GM19099 (cell line): ENCODE measurements around the gene SEMA3F.
A peak's percentile ranks its signal among the peaks of the same experiment; 100 is the strongest.

Experiments
- POLR2A ChIP-seq: IDR thresholded peaks from 3 replicates; pipeline ENCODE4 v1.6.1; 2011; ENCODE audit warnings: low read depth; ENCODE audit not compliant: insufficient read length; ENCODE audit errors: extremely low read depth

SEMA3F gene

GRCh38 chr3:50229490-50229889 lies 74.4 kb downstream of the SEMA3F start:
- no peak for TF ChIP-seq POLR2A

GRCh38 chr3:50230104-50230793 lies 75.1 kb downstream of the SEMA3F start:
- TF ChIP-seq POLR2A, result no peak

- TF ChIP-seq POLR2A, result no peak
Measured at GRCh38 chr3:50230794-50231125, 75.6 kb downstream of the SEMA3F start.

- no peak for TF ChIP-seq POLR2A
Measured at GRCh38 chr3:50231581-50231980, 76.5 kb downstream of the SEMA3F start.

GRCh38 chr3:50232303-50232702 lies 77.2 kb downstream of the SEMA3F start:
- no peak for TF ChIP-seq POLR2A

- no peak for TF ChIP-seq POLR2A
Measured at GRCh38 chr3:50233176-50233575, 78.1 kb downstream of the SEMA3F start.

- TF ChIP-seq POLR2A, result peak; percentile 97
Measured at GRCh38 chr3:50235716-50236483, 80.8 kb downstream of the SEMA3F start, which contains the start of gene GNAI2. TSS of gene GNAI2 (plus strand) at chr3:50236204. CDS start at chr3:50236336, 132 bp downstream.

- no peak for TF ChIP-seq POLR2A
Measured at GRCh38 chr3:50236484-50237132, 81.5 kb downstream of the SEMA3F start.

- TF ChIP-seq POLR2A, result no peak
Measured at GRCh38 chr3:50237133-50237651, 82.1 kb downstream of the SEMA3F start.

GRCh38 chr3:50237754-50238548 lies 82.8 kb downstream of the SEMA3F start:
- peak; percentile 71 for TF ChIP-seq POLR2A

GRCh38 chr3:50238549-50239026 lies 83.5 kb downstream of the SEMA3F start:
- TF ChIP-seq POLR2A, result no peak
